ENCODE measurements around the gene MCTP1. TPM values are rescaled to one million over a fixed set of nuclear protein-coding genes. Genes with fewer than 3 reads are reported as not detected.

MCTP1 gene
- total and polyA plus RNA-seq, 2 of the 8 experiments (the other 6 are each of a cell fraction or from before 2014, with no cell fraction given) = 0.56 to 3.4 TPM

GRCh38 chr5:94916619-94917018, 368.3 kb downstream of the MCTP1 start (continued):
- no peak for TF ChIP-seq GTF2F1 (IDR thresholded peaks at IDR 0.05; ENCODE audit: borderline replicate concordance, low read depth, low read length)
- no peak for TF ChIP-seq FOSL1 (IDR thresholded peaks at IDR 0.05; ENCODE audit: insufficient read depth, low read depth, low read length)
- TF ChIP-seq GABPA (IDR thresholded peaks at IDR 0.05; ENCODE audit: borderline replicate concordance, insufficient read depth, low read length) = no peak
- TF ChIP-seq CTCF (IDR thresholded peaks at IDR 0.05; ENCODE audit: control extremely low read depth in 1 of 3, insufficient read depth in 1 of 3, low read depth in 1 of 3, low read length in 3 of 3) = no peak

Measured in H1 (cell line).